NK-92 (cell line): ENCODE data around the gene ATE1.

ENCODE experiments used
- DNase-seq: peaks from one replicate; lab custom pipeline; 2025; ENCODE audit not compliant: unreplicated experiment; lab: John Stamatoyannopoulos, UW

Gene ATE1

DNA sequence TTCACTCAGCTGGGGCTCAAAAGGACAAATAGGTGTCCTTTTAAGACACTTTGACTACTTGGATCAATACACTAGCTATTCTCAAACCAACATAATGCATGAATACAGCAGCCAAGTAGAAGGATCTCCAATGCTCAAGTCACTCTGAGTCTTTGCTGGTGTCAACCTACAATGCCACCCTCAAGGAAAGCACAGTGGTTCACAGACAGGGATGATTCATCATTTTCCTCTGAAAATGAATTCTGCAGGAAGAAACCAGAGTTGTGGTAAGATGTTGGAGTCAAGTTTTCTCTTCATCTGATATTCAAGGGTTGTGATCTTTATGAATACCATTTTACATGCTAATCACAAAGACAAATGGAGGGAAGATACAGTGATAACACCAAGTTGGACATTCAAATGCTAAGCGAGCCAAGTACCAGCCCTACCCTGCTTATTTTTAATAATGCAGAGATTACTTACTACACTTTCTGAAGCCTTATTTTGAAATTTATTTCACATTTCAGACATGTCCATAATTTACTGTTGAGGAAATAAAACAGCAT is 186.5 kb downstream of the ATE1 start:
- DNase-seq: no peak

DNA sequence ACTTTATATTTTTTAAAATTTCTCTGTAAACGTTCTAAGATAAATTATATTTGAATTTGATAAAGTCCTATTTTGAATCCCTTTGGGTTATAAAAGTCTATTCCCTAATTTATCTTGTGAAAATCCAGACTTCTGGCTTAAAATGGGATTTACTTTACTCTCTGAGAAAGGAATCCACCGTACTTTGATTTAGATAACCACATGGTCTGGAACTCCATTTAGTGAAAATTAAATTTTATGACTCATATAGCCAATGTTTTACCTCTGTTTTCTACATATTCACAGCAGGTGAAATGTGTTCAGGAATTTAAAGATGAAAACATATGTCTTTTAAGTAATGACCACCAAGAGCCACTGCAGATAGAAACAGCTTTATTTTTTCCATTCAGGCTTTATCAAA is 187.8 kb downstream of the ATE1 start:
- no peak for DNase-seq

DNA sequence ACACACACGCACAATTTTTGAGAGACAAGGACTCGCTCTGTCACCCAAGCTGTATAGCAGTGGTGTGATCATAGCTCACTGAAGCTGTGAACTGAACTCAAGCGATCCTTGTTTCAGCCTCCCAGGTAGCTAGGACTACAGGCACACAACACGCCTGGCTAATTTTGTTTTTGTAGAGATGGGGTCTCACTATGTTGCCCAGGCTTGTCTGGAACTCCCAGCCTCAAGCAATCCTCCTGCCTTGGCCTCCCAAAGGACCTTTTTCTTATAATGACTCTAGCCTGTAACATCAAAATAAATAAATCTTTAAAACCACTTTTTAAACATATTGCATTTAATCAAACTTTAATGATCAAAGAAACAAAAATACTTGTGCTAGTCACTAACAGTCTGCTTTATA is 188.7 kb downstream of the ATE1 start:
- DNase-seq: no peak

DNA sequence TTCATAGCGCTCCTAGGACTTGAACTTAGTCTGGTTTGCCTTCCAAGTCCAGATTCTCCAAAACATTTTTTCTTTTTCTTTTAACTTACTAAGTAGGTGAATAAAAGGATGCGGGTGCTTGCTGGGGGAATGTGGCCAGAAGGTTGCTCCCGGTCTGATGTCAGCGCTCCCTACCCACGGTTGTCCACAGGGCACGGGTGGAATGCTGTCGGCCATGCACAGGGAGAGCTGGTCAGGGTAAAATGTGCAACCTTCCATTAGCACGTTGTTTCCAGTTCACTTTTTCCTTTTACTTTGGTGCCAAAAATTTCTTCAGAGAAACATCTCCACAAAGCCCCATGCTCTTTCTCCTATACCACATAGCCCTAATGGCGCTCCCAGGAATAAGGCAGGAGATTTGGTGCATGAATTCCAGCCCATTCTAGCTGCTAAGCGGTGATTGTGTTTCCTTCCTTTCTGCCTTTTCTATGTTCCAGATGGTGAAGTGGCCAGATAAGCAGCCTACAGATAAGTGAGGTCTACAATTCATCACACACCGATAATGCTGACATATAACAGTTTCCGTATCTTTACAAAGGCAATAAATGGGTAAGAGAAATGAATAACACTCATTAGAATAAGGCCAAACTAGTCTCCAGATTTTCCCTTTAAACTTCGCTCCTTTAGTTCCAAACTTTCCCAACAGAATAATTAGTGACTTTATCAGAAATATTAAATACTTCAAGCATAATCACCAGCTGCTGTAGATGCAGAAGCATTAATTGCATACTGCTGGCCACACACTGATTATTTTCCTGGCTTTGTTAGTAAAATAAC is 191.3 kb downstream of the ATE1 start:
- no peak for DNase-seq

DNA sequence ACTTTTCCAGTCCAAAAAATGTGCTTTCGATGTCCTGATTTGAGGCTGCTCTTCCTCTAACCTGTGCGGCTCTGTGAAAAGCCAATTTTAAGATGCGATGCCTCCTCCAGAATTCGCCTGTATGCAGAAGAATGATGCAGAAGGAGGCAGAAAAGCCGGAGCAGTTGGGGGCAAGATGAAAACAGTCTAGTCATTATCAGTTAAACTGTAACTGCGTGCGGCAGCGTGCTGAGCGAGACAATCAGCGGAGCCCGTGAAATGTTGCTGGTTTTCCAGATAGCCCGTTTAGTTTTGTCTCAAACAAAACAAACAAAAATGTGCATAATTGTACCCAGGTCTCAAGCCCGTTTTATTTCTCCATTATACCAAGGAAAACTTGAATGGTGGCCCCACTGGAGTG is 192.6 kb downstream of the ATE1 start:
- no peak for DNase-seq

DNA sequence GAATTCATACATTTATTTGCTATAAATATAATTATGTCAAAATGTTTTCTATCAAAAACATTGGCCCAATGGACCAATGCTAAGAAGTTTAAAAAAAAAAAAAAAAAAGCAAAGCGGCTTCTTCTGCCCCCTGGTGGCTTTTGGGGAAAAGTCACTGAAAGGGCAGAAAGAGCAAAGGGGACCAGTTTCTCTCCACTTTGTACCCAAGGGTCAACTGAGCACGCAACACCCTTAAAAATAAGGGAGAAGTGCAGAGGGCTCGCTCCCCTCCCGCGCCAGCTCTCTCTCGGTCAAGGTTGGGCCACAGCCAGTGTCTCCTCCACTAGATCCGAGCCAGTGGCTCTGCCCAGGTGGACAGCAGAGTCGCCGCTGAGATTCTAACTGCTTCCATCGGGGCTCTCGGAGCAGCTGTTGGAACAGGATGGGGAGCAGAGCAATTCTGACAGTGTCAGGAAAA is 193.2 kb downstream of the ATE1 start:
- no peak for DNase-seq

DNA sequence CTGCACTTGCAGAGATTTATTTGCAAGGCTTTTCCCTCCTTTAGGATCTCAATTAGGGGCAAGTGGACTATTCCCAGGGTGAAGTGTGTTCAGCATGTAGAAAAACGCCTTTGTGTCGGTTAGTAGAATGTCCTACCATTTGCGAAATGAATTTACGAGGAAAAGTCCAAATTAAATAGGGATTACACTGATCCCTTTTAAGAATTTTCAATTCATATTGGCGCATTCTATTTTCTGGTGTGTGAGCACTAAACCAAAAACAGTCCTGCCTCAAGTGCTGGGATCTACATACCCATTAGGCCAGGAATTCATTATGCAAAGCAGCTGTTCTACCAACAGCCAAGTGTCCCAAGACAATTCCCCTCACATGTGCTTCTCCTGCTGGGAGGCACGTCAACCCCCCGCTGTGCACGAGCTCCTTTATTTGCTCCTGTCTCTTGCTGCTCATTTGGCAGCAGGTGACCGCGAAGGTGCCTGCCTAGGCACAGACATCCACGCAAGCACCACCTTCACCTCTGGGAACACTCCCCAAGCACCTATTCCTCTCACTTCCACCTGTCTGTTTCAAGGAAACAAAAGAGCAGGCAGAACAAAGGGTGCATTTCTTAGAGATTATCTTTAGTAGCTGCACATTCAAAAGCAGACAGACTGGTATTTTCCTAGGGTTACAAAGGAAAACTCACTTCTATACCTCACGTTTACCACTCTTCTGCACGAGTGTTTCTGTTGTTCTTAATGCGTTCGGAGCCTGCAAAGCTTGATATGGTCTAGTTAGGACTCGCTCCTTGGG is 195.0 kb downstream of the ATE1 start:
- no peak for DNase-seq

DNA sequence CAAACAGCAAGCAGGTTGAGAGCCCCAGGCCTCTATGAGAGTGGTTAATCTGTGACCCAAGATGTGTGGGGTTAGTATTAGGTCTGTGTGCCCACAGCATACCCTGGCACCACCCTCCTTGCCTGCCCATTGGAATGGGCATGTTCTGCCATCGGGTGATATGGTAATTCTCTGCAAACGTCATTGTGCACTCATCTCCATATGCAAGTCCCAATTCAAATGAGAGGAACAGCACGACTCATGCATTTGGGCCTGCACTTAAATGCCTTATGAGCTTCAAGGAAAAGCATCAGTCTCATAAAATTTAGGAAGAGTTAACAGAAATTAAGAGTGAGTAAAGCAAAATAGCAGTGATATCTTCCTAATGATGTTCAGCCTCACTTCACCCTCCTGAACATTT is 195.7 kb downstream of the ATE1 start:
- no peak for DNase-seq

DNA sequence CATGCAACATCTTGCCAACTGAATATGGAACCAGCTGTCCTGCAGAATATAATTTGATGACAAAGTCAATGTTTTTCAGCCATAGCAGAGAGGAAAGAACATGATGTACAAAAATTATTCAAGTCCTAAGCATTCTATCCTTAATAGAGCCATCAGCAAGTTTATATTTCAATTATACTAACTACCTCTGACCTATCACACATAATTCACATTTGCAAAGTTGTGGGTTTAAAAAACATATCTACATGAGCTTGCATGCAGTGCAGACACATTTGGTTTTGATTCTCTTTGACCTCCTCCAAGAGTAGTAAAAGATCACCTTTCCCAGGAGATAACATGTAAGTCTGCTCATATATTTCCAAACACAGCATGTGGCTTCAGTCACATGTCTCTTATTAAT is 203.5 kb downstream of the ATE1 start:
- DNase-seq: no peak

DNA sequence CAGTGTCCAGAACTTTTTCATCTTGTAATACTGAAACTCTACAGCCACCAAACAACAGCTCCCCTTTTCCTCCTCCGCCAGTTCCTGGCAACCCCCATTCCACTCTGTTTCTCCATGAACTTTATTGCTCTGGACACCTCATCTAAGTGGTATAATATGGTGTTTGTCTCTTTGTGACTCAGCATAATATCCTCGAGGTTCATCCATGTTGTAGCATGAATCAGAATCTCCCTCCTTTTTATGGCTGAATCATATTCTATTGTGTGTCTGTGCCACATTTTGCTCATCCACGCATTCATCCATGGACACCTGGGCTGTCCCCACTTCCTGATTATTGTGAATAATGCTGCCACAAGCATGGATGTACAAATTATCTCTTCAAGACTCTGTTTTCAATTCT is 205.2 kb downstream of the ATE1 start:
- no peak for DNase-seq

DNA sequence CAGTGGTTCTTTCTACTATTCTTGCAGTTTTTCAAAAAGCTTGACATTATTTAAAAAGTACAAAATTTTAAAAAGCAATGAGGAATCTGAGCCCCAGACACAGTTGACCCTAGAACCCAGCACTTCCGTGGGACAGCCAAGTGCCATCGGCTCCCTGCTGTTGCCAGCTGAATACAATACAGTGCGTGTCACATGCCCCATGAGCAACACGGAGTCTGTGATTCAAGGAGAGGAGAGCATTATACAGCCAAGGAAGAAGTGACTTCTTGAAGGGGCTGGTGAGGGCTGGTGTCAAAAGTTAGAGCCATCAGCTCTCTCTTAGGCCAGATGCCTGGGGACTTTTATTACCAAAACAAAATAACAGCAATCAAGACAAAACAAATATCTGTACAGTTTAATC is 206.6 kb downstream of the ATE1 start:
- no peak for DNase-seq

DNA sequence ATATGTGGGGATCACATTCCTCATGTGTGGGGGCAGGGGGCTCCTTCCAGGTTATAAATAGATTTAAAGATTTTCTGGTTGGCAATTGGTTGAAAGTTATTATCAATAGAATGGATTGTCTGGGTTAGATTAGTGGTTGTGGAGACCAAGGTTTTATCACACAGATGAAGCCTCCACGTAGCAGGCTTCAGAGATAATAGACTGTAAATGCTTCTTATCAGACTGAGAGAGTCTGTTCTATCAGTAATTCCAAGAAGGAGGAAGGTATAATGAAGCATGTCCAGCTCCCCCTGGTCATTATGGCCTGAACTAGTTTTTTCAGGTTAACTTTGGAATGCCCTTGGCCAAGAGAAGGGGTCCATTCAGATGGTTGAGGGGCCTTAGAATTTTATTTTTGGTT is 211.9 kb downstream of the ATE1 start:
- DNase-seq: no peak

DNA sequence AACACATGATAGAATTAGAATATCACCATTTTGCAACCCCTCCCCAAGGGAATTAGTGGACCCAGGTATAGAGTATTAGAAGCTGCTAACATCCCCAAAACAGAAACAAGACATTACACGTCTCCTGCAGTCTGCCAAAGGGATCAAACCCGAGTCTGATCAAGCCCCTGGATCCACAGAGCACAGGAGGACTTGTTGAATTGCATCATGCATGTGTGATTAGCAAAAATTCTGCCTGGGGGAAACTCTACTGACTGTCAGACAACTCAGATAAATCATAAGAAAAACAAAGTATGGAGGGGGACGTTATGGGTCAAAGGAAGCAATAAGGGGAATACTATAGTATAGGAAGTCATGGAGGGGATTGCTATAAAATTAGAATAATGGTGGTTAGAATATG is 212.8 kb downstream of the ATE1 start:
- DNase-seq: no peak

DNA sequence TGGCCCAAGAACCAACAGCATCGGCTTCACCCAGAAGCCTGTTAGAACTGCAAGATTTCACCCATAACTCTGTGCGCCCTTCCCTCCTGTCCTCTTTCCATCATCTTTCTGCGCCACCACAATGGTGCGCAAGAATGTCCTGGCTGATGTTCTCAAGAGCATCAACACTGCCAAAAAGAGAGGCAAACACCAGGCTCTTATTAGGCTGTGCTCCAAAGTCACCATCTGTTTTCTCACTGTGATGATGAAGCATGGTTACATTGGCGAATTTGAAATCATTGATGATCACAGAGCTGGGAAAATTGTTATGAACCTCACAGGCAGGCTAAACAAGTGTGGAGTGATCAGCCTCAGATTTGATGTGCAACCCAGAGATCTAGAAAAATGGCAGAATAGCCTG is 214.3 kb downstream of the ATE1 start:
- DNase-seq: no peak

DNA sequence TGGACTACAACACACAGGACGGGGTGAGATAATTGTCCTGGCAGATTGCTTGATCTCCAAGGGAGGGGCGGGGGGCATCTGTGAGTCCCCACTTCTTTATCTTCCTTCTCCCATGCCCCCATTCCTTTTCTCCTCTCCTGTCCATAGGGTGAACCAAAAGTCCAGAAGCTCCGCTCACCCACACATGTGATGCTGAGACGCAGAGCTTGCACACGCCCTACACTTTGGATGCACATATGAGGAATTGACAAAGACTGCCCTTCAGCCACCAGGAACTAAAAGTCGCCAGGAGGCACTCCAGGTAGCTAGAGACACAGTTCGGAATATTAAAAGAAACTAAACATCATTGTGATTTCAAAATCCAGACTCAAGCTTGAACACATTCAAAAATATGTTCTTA is 216.9 kb downstream of the ATE1 start:
- DNase-seq: no peak

DNA sequence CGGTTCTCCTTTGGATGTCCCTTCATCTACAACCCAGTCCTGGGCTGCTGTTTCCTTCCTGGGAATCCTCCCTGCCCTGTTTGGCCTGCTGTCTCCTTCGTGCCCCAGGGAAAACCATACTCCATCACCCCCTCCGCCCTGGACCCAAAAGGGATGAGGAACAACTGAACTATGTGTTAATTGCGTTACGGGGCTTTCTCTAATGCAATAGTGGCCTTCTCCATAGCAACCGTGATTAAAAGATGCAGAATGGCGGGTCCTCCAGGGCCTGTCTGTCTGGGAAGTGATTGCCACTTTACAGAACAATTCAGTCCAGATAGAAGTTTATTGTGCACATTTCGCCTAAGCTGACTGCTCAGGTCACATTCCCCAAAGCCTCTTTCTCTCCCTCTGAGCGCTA is 217.6 kb downstream of the ATE1 start:
- DNase-seq: no peak

DNA sequence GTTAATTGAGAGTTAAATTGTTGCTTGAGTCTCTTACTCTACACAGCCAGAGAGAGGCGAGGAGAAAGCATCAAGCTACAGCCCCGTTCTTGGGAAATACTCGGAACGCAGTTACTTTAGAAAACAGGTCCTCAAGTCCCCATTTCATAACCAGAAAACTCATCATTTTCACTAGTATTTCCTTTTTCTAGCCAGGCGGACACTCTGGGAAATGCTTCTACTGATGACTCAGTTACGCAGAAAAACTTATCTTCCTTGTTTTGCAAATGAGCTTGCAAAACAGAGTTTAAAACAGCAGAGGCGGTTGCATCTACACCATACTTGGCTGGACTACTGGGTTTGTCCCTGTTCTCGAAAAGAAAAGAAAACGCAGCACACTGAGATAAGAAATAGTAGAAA is 218.2 kb downstream of the ATE1 start:
- DNase-seq: no peak

DNA sequence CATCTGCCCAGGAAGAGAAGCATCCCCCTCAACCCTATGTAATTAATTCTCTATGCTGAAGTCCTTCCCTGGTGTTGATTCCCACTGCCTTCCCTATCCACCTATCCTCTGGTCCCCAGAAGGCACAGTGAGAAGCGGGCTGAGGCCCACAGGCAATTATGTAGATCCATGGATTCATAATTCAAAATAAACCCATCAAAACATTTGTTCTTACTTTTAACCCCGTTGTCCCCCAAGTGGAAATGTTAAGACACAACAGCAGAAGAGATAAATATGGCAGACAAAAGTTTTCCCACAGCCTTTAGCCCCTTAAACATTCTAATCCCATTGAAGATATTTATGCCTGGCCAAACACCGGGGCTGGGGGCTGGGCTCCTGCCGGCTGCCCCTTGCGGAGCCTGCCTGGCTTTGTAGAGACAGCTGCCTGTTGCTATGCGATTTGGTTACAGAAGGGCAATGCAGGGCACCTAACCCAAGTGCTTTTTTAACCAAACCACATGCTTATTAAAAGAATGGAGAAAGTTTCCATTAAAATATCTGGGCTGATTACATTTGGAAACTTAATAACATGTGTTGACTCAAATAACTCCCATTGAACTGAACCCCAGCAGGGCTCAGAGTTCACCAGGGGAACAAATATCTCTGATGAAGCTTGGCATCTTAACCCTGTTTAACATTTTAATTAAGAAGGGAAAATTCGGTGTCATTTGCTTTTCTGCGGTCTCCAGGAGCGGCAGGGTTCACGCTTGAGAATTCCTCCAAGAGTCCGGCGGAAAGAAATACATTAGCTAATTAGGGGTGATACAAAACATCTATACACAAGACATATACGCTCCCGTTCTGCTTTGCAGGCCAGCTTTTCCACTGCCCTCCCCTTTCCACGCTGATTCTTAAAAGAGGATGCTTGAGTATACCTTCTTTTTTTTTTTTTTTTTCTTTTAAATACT is 218.8 kb downstream of the ATE1 start:
- DNase-seq: no peak

DNA sequence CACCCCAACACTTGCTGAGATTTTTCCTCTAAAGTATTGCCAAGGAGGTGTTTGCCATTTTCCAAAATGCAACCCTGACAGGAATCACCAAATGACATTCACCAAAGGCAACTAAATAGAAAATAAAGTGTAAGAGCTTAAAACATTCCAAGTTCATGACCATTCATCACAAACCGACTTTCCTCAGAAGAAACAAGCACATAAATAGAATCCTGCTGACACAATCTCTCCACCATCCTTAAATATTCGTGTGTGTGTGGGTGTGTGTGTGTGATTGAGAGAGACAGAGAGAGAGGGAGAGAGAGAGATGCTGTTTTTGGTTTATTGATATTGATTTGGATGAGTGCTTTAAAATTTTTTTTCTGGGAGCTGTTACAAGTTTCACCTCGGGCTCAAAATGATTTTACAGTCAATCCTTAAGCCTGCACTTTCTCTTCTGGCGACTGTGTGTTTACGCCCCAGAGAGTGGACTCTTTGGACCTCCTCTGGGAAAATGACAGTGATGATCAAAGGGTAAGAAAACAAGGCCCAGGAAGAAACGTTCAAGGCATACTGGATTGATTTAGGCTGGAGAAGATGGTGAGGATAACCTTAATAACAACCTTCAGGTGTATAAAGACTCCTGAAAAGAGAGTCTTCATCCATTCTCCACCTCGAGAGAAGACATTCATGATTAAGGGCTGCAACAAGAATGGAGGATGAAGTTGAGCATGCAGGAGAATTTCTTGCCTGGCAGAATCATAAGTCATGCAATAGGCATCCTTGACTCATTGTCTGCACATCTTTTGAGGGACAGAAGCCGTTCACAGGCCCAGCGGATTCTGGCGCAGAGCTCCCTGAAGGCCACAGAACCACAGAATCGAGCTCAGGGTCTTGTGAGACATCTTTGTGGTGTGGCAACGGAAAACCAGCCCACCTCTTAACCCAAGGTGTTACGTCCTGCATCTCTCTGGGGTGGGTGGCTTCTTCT is 225.2 kb downstream of the ATE1 start:
- no peak for DNase-seq

DNA sequence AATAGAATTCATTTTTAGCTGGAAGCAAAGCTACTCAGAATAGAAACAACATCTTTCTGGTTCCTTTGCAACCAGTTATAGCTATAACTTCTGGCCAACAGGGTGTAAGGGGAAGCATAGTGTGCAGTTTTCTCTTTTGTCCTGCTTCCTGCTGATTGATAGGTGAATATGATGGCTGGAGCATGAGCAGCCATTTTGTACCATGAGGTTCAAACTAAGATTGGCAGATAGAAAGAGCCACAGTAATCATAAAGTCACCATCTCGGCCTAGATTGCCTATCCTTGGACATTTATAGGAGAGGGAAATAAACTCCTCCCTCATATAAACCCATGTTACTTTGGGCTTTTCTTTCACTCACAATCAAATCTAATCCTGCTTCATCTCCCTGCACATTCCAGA is 227.4 kb downstream of the ATE1 start:
- DNase-seq: no peak
